HG02938 (cell line): Measurements from ENCODE around the gene KLHL2.
A peak's percentile ranks its signal among the peaks of the same experiment; 100 is the strongest.
"Not testable (repeated sequence)": the region's sequence is repeated elsewhere in the genome, so short reads cannot be mapped to it uniquely, and the experiment has no call there.

Source experiments
- ATAC-seq: cut with Tn5 transposase; IDR thresholded peaks from one replicate; pipeline ENCODE4 v1.9.1; 2021; ENCODE audit warnings: mild to moderate bottlenecking, moderate library complexity; ENCODE audit not compliant: unreplicated experiment

The KLHL2 gene

GRCh38 chr4:165326831-165327210 is 119.5 kb downstream of the KLHL2 start:
- ATAC-seq = peak; percentile 21

- peak; percentile 96 for ATAC-seq
Observed at GRCh38 chr4:165327211-165328100, 120.1 kb downstream of the KLHL2 start, which contains the start of gene MSMO1. Gene MSMO1 (plus strand): TSS chr4:165327669. CDS start chr4:165333371, 5,702 bp downstream.

GRCh38 chr4:165328101-165328425 is 120.7 kb downstream of the KLHL2 start:
- no peak for ATAC-seq

DNA sequence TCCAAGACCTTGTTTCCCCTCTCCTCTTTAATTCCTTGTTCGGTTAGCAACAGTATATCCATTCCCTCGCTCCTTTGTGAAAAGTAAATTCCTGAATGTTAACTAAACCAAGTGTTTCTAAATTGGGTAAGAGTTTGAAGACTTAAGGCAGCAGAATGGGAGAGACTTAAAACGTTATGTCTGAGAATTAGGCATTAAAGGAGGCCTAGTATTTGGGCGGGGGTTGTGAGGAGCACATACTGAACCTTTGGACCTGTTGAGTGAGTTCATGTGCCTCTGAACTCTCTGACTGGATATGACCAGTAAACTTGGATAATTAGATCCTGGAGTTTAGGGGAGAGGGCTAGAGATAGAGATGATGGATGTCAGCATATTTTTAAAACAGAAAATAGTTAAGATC is 121.3 kb downstream of the KLHL2 start:
- no peak for ATAC-seq

GRCh38 chr4:165330071-165330470 is 122.7 kb downstream of the KLHL2 start:
- ATAC-seq = no peak

GRCh38 chr4:165330666-165331065 is 123.3 kb downstream of the KLHL2 start:
- no peak for ATAC-seq

DNA sequence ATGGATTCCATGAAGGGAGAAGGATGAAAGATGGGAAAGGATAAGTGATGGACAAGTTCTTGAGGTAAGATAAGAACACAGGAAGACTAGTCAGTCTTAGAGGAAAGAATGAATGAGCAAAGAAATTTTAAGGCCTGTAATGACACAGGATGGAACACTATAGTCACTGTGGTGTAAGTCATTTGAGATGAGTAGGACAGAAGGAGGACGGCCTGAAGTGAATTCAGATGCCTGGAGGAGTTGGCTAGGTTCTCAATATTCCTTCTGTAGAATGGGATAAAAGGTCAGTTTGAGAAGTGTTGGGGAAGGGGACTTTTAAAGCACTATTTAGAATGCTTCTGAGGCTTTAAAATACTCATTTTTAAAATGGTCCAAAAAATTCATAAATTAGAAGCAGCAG is 124.0 kb downstream of the KLHL2 start:
- ATAC-seq = no peak

DNA sequence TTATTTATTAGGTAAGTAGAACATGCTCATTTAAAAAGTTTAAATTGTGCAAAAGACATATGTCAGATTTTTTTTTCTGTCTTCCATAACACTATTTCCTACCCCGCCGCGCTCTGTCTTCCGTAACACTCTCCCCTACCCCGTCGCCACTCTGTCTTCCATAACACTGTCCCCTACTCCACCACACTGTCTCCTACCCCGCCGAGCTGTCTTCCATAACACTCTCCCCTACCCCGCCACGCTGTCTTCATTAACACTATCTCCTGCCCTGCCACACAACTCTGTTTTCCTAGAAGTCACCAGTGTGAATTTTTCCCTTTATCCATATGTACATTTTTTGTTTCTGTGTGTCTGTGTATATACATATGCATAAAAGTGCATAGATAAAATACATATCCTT is 124.5 kb downstream of the KLHL2 start:
- no peak for ATAC-seq

- no peak for ATAC-seq
Observed at GRCh38 chr4:165332502-165332901, 125.1 kb downstream of the KLHL2 start.

DNA sequence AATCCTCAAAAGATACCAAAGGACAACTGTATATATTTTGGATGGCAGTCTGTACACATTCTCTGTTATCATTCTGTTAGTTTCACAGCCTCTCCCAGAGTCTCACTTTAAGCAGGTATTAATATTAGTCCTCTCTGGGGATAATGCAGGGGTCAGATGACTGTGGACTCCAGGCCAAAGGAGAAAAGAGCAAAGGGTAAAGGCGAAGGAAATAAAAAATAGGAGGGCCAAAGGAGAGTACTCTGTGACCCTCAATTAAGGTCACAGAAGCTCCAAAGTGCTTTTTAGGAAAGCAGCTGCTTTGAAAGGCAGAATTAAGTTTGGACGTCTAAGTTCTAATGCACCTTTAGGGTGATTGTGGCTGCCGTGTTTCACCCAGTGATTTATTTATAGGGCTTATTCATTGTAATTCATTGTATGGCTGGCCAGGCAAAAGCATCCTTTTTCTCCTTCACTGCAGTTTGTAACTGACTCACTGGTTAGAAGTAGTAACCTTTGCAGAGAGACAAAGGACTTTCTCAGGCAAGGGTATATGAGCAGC is 127.9 kb downstream of the KLHL2 start:
- no peak for ATAC-seq

- ATAC-seq = no peak
Observed at GRCh38 chr4:165336743-165337142, 129.4 kb downstream of the KLHL2 start.

GRCh38 chr4:165342340-165342739 is 135.0 kb downstream of the KLHL2 start:
- not testable (repeated sequence) for ATAC-seq

- ATAC-seq = no peak
Observed at GRCh38 chr4:165343353-165344191, 136.2 kb downstream of the KLHL2 start.

DNA sequence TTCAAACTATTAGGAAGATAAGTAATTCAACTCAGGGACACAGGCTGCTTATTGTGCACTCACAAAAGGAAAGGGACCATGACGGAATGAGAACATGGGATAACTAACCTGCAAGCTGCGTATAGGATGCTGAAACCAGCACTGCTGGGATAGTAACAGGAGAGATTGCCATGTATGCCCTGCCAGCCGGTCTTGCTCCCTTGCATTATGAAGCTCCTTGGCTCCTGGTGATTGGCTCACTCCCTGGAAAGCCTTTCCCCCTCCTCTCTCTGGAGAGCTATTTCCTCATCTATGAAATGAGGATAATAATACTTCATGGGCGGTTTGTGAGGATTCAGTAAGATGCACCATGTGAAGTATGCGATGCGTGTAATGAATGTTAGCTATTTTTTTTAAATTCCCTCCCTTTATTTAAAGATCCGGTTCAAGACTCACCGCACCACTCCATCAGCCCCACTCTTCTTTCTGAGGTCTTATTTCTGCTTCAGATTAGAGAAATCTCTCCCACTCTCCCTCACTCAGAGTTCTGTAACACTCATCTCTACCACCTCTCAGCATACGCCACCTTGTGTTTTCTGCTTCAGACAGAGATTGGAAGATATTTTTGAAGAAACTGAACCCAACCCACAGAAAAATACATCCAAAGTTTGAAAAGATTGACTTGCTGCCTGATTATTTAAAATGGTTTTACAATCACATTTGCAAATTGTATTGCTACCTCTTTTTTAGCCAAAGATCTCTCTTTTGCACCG is 138.5 kb downstream of the KLHL2 start:
- no peak for ATAC-seq

- ATAC-seq = no peak
Observed at GRCh38 chr4:165347647-165348569, 140.5 kb downstream of the KLHL2 start.

DNA sequence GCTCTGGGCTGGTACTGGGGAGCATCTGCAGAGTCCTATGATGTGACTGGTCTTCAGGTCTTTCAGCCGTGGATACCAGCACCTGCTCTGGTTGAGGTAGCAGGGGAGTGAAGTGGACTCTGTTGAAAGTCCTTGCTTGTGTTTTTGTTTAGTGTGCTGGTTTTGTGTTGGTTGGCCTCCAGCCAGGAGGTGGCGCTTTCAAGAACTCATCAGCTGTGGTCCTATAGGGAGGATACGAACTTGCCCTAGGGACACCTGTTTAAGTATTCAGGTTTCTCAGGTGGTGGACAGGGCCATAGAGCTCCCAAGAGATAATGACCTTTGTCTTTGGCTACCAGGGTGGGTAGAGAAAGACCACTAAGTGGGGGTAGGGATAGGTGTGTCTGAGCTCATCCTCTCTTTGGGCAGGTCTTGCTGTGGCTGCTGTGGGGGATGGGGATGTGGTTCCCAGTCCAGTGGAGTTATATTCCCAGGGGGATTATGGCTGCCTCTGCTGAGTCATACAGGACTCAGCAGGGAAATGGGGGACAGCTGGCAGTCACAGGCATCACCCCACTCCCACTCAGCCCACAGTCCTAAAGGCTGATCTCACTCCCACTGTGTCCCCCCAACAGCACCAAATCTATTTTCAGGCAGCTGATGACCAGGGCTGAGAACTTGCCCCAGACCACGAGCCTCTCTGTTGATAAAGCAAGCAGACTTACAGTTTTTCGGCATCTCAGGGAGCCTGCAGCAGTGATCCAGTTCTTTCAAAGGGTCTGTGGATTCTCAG is 144.2 kb downstream of the KLHL2 start:
- no peak for ATAC-seq

DNA sequence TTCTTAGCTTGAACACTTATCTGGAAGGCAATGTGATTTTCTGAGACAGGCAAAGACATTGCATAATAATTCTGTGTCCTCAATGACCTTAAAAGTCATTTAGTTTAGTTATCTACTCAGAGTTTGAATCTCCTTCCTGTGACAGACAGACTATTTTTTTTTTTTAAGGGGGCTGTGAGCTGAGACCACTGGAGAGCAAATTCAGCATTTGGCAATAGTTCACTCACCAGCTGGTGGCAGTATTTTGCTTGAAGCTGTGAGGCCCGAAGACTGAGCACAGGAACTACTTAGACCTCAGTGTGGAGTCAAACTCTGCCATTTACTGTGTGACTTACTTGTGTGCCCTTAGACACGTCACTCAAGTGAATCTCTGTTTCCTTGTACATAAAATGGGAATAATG is 148.5 kb downstream of the KLHL2 start:
- ATAC-seq = peak; percentile 40

- peak; percentile 44 for ATAC-seq
Observed at GRCh38 chr4:165359506-165359905, 152.1 kb downstream of the KLHL2 start.

- no peak for ATAC-seq
Observed at GRCh38 chr4:165360041-165360695, 152.8 kb downstream of the KLHL2 start.
